ENCODE results near the gene NRP2.

- no peak for TF ChIP-seq CTCF (conservative IDR thresholded peaks at IDR 0.05; ENCODE audit: low read depth, low read length)
- no peak for TF ChIP-seq EZH2 (IDR thresholded peaks at IDR 0.05; ENCODE audit: low read length, unreplicated experiment)
These were observed 681 bp upstream of the NRP2 start for GRCh38 chr2:205681401-205682238.
